K562 treated with DMSO at 1 percent for 4 hours (cell line): ENCODE data around the gene CDX4. TPM values are rescaled to one million over a fixed set of nuclear protein-coding genes. Genes with fewer than 3 reads are reported as not detected.

Source experiments
- total RNA-seq: library from RNA; unstranded; fragments of 300-600 nt; gene quantifications from 2 replicates; pipeline ENCODE4 v1.2.3, GENCODE V29; 2022; ENCODE audit not compliant: insufficient read depth

The CDX4 gene, protein sequence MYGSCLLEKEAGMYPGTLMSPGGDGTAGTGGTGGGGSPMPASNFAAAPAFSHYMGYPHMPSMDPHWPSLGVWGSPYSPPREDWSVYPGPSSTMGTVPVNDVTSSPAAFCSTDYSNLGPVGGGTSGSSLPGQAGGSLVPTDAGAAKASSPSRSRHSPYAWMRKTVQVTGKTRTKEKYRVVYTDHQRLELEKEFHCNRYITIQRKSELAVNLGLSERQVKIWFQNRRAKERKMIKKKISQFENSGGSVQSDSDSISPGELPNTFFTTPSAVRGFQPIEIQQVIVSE
- not detected in 2 replicates for total RNA-seq

DNA sequence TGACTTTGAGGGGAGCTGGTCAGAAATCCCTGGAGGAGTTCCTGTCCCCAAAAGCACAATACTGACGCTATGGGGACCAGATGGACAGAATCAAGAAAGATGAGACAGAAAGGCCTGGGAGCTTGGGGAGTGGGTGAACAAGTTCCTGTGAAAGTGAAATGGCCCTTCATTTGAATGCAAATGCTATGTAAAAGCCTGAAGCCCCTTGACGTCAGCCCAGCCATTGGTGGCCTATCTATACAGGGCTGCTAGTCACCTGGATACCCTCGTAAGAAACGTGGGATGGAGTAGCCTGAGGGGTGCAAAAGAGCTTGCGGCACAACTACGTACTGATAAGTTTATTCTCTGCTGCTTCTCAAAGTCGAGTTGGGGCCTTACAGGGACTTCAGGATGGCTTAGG lies at the start of gene CDX4:
CDX4 (plus strand) TSS at position 223 of the 400 bp plus-strand sequence. CDS start 201 bp downstream, outside the sequence.

Other genes with a start within 250 kb of the CDX4 start
- gene NAP1L2, start 232.2 kb upstream of the CDX4 start, total RNA-seq, result not detected in 2 replicates
- 0.69 and 1.9 TPM in 2 replicates for gene CHIC1, start 116.1 kb downstream of the CDX4 start, total RNA-seq